ENCODE measurements around the gene JUP. TPM values are rescaled to one million over a fixed set of nuclear protein-coding genes. Genes with fewer than 3 reads are reported as not detected.

JUP gene
- total RNA-seq, 2 donors from 2014 or later, result 146 to 266 TPM

DNA sequence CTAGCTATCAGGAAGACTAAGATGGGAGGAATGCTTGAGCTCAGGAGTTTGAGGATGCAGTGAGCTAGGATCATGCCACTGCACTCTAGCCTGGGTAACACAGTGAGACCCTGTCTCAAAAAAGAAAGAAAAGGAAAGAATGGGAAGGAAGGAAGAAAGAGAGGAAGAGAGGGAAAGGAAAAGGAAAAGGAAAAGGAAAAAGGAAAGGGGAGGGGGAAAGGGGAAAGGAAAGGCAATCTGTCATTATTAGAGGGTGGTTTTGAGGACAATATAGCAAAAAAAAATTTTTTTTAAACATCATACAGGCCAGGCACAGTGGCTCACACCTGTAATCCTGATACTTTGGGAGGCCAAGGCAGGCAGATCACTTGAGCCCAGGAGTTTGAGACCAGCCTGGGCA, 20.4 kb downstream of the JUP start:
- DNase-seq (ENCODE audit: low spot score), result no peak
- Histone ChIP-seq H3K9me3 (no peaks in the 10 kb centered on the region), H3K4me1 (replicated peaks) (no peaks in the 10 kb centered on the region), H3K36me3 (peaks cover 19 to 43% of the 10 kb centered on the region in 2 donors), H3K27ac (no peak overlapping the region), H3K27me3 (replicated peaks; ENCODE audit: insufficient read depth) (no peaks in the 10 kb centered on the region), H3K4me3 (no peak overlapping the region)
- intact Hi-C loops (cut with DNase I), result no loop called here
- no peak for TF ChIP-seq POLR2A (IDR thresholded peaks at IDR 0.05)
- TF ChIP-seq, protein P1, sequence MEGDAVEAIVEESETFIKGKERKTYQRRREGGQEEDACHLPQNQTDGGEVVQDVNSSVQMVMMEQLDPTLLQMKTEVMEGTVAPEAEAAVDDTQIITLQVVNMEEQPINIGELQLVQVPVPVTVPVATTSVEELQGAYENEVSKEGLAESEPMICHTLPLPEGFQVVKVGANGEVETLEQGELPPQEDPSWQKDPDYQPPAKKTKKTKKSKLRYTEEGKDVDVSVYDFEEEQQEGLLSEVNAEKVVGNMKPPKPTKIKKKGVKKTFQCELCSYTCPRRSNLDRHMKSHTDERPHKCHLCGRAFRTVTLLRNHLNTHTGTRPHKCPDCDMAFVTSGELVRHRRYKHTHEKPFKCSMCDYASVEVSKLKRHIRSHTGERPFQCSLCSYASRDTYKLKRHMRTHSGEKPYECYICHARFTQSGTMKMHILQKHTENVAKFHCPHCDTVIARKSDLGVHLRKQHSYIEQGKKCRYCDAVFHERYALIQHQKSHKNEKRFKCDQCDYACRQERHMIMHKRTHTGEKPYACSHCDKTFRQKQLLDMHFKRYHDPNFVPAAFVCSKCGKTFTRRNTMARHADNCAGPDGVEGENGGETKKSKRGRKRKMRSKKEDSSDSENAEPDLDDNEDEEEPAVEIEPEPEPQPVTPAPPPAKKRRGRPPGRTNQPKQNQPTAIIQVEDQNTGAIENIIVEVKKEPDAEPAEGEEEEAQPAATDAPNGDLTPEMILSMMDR (IDR thresholded peaks at IDR 0.05), result no peak

DNA sequence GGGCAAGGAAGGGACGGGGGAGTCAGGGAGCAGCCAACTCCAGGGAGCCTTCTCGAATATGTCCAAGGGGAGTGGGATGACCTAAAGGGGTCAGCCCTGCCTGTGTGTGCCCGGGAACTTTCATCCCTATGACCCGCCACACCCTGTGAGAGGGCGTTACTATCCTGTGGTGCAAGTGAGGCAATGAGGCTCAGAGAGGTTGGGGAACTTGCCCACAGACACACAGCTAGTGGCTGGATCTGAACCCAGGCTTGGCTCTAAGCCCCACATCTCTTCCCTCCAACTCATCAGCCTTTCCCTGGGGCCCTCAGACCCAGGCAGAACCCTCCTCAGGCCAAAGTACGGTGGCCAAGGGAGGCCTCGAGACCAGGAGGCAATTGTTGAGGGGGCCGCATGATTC, 23.2 kb downstream of the JUP start:
- Histone ChIP-seq H3K4me3 (no peak overlapping the region), H3K4me1 (replicated peaks) (no peaks in the 10 kb centered on the region), H3K9me3 (no peaks in the 10 kb centered on the region), H3K27me3 (replicated peaks; ENCODE audit: insufficient read depth) (no peaks in the 10 kb centered on the region), H3K27ac (no peak overlapping the region), H3K36me3 (peaks cover 25 to 36% of the 10 kb centered on the region in 2 donors)
- DNase-seq (ENCODE audit: low spot score), result no peak
- intact Hi-C loops (cut with DNase I), result no loop called here
- TF ChIP-seq POLR2A (IDR thresholded peaks at IDR 0.05), result no peak
- WGBS, result 95% methylated on average over 8 of the region's 8 CpGs

DNA sequence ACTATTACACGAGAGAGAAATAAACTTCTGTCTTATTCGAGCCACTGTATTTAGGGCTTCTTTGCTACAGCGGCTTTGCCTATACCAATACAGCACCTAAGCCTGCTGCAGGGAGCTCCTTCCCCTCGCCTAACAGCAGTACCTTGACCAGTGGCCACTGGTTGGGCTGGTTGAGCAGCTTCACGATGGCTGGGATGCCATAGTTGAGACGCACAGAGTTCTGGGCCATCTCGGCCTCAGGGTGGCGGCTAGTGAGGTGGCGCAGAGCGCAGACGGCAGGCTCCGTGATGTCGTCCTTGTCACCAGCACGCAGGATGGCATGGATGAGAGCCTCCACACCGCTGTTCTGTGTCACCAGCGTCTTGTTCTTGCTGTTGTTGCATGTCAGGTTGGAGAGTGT, 23.7 kb downstream of the JUP start:
- no peak for TF ChIP-seq POLR2A (IDR thresholded peaks at IDR 0.05)
- TF ChIP-seq, protein P1 (IDR thresholded peaks at IDR 0.05), result no peak
- TF ChIP-seq POLR2AphosphoS5 (IDR thresholded peaks at IDR 0.05), result no peak
- Histone ChIP-seq H3K9me3 (no peaks in the 10 kb centered on the region), H3K4me3 (no peak overlapping the region), H3K27me3 (replicated peaks; ENCODE audit: insufficient read depth) (no peaks in the 10 kb centered on the region), H3K4me1 (replicated peaks) (no peaks in the 10 kb centered on the region), H3K36me3 (peaks cover 24 to 36% of the 10 kb centered on the region in 2 donors), H3K27ac (no peak overlapping the region)
- intact Hi-C loops (cut with DNase I), result no loop called here
- WGBS, result 91% methylated on average over 16 of the region's 16 CpGs
- no peak for DNase-seq (ENCODE audit: low spot score)

DNA sequence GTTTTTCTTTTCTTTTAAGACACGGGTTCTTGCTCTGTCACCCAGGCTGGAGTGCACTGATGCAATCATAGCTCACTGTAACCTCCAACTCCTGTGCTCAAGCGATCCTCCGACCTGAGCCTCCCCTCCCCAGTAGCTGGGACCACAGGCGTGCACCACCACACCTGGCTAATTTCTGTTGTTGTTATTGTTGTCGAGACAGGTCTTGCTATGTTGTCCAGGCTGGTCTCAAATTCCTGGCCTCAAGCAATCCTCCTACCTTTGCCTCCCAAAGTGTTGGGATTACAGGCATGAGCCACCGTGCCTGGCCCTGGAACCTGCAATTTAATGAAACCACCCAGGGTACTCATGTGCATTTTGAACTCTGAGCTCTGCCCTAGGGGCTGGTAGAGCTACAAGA, 24.1 kb downstream of the JUP start:
- Histone ChIP-seq H3K27me3 (replicated peaks; ENCODE audit: insufficient read depth) (no peaks in the 10 kb centered on the region), H3K4me1 (replicated peaks) (no peaks in the 10 kb centered on the region), H3K27ac (no peak overlapping the region), H3K4me3 (no peak overlapping the region), H3K9me3 (no peaks in the 10 kb centered on the region), H3K36me3 (peaks cover 19 to 31% of the 10 kb centered on the region in 2 donors)
- 79% methylated on average over 6 of the region's 6 CpGs for WGBS
- TF ChIP-seq POLR2A (IDR thresholded peaks at IDR 0.05) (no peak), POLR2AphosphoS5 (IDR thresholded peaks at IDR 0.05) (no peak)
- TF ChIP-seq, protein P1 (IDR thresholded peaks at IDR 0.05), result no peak
- no peak for DNase-seq (ENCODE audit: low spot score)
- intact Hi-C loops (cut with DNase I), result no loop called here

DNA sequence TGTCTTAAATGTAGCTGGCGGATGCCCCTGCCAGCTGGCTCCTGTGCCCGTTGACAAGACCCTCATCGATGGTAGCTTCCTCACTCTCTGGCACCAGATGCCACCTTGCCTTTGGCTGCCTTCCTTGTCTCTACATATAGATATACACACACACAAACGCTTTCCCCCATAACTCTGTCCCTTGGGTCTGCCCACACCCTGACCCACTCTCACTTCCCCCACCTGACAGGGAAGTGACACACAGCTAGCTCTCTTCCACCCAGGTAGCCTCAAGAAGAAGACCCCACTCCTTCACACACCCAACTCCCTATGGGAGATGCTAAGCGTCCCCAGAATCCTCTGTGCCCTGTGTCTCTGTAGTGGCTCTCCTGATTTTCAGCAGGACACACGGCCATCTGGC, 25.6 kb downstream of the JUP start:
- H3K4me1 ChIP-seq (replicated peaks), result no peaks in the 10 kb centered on the region
- no peak for DNase-seq (ENCODE audit: low spot score)
- 84% methylated on average over 6 of the region's 6 CpGs for WGBS
- peaks cover 18 to 24% of the 10 kb centered on the region in 2 donors for H3K36me3 ChIP-seq
- no peak overlapping the region for H3K27ac ChIP-seq
- no peak for TF ChIP-seq POLR2AphosphoS5 (IDR thresholded peaks at IDR 0.05)
- TF ChIP-seq POLR2A (IDR thresholded peaks at IDR 0.05), result no peak
- TF ChIP-seq, protein P1 (IDR thresholded peaks at IDR 0.05), result no peak
- no peaks in the 10 kb centered on the region for H3K27me3 ChIP-seq (replicated peaks; ENCODE audit: insufficient read depth)
- no peak overlapping the region for H3K4me3 ChIP-seq
- no peaks in the 10 kb centered on the region for H3K9me3 ChIP-seq
- intact Hi-C loops (cut with DNase I), result no loop called here
